OCI-LY1 (cell line): Measurements from ENCODE around the gene UGT1A9.

Source experiments
- H2AFZ ChIP-seq: fragments of 200-600 bp; sonication (generic), shearing (Covaris generic); 2 replicates; pipeline ENCODE4 v1.6.0; 2014; ENCODE audit warnings: antibody characterized with exemption, mild to moderate bottlenecking, low read length
- H3F3A ChIP-seq: fragments of 200-600 bp; sonication (generic), shearing (Covaris generic); 2 replicates; pipeline ENCODE4 v1.6.0; 2014; ENCODE audit warnings: mild to moderate bottlenecking, antibody characterized with exemption, low read length, moderate library complexity; ENCODE audit not compliant: insufficient read depth
- H3K27ac ChIP-seq: fragments of 200-600 bp; sonication (generic); 2 replicates; pipeline ENCODE4 v1.5.1; 2014; ENCODE audit warnings: low read length, mixed run types, mild to moderate bottlenecking, low read depth; ENCODE audit not compliant: poor library complexity, severe bottlenecking
- H3K27me3 ChIP-seq: fragments of 200-600 bp; sonication (generic); 2 replicates; pipeline ENCODE4 v1.6.0; 2014; ENCODE audit warnings: antibody characterized with exemption, mild to moderate bottlenecking, low read length, moderate library complexity; ENCODE audit not compliant: insufficient read depth
- H3K36me3 ChIP-seq: fragments of 200-600 bp; sonication (generic); 2 replicates; pipeline ENCODE4 v1.6.1; 2014; ENCODE audit warnings: mild to moderate bottlenecking, antibody characterized with exemption, low read length, moderate library complexity, mixed read lengths; ENCODE audit not compliant: insufficient read depth
- H3K4me1 ChIP-seq: fragments of 200-600 bp; sonication (generic); 2 replicates; pipeline ENCODE4 v1.5.1; 2014; ENCODE audit warnings: mild to moderate bottlenecking, low read length, moderate library complexity; ENCODE audit not compliant: insufficient read depth, severe bottlenecking
- H3K4me2 ChIP-seq: fragments of 200-600 bp; sonication (generic), shearing (Covaris generic); 2 replicates; pipeline ENCODE4 v1.6.1; 2014; ENCODE audit warnings: low read length
- H3K4me3 ChIP-seq: fragments of 200-600 bp; sonication (generic); 2 replicates; pipeline ENCODE4 v1.5.1; 2014; ENCODE audit warnings: low read length, low read depth, mild to moderate bottlenecking, mixed read lengths; ENCODE audit not compliant: poor library complexity, severe bottlenecking
- H3K79me2 ChIP-seq: fragments of 200-600 bp; shearing (Covaris generic); 2 replicates; pipeline ENCODE4 v1.6.1; 2016; ENCODE audit warnings: mixed run types, low read length, mixed read lengths; ENCODE audit not compliant: insufficient read depth
- H3K9ac ChIP-seq: fragments of 200-600 bp; sonication (generic), shearing (Covaris generic); 2 replicates; pipeline ENCODE4 v1.6.1; 2014; ENCODE audit warnings: mild to moderate bottlenecking, low read length, mixed read lengths
- H3K9me2 ChIP-seq: fragments of 200-600 bp; sonication (generic), shearing (Covaris generic); 2 replicates; pipeline ENCODE4 v1.6.1; 2014; ENCODE audit warnings: low read depth, mild to moderate bottlenecking, low read length, mixed read lengths
- H3K9me3 ChIP-seq: fragments of 200-600 bp; shearing (Covaris generic); 2 replicates; pipeline ENCODE4 v1.6.1; 2014; ENCODE audit warnings: low read length, mixed read lengths
- H4K20me1 ChIP-seq: fragments of 200-600 bp; sonication (generic), shearing (Covaris generic); 2 replicates; pipeline ENCODE4 v1.6.0; 2016; ENCODE audit warnings: mild to moderate bottlenecking, low read length; ENCODE audit not compliant: insufficient read depth
- EZH2 ChIP-seq: fragments of 200-600 bp; sonication (generic), shearing (Covaris generic); IDR thresholded peaks from 2 replicates; pipeline ENCODE4 v1.8.0; 2017; ENCODE audit warnings: borderline replicate concordance, mixed run types, mild to moderate bottlenecking, antibody characterized with exemption, low read length, moderate library complexity, mixed read lengths
- TF ChIP-seq, protein P1 (sequence below): fragments of 200-600 bp; sonication (generic), shearing (Covaris generic); IDR thresholded peaks from 2 replicates; pipeline ENCODE4 v1.5.1; 2017; ENCODE audit warnings: mild to moderate bottlenecking, antibody characterized with exemption, low read length, moderate library complexity, mixed read lengths

UGT1A9 gene

DNA sequence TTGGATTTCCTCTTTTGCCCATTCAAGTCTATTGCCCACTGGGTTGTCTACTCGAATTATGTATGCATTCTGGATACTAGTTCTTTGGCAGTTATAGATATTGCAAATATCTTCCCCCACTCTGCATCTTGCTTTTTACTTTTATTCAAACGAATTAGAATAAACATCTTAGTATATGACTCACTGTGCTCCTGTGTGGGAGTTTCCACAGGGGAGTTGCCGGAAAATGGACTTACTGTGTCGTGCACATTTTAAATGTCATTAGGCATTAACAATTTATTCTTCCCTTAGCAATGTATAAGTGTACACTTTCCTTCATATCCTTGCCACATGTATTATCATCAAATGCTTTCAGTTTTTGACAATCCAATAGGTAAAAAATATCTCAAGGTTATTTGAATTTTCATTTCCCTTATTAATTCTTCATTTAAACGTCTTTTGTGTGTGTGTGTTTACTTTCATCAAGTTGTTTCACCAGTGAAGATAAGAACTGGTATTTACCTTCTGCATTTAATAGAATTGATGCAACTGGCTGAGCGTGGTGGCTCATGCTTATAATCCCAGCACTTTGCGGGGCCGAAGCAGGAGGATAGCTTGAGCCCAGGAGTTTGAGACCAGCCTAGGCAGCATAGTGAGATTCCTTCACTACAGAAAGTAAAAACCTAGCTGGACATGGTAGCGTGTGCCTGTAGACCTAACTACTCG lies 36.4 kb downstream of the UGT1A9 start:
- no peak overlapping the region for H3K4me3 ChIP-seq
- no peaks in the 10 kb centered on the region for H3K79me2 ChIP-seq
- no peaks in the 10 kb centered on the region for H3F3A ChIP-seq
- no peak overlapping the region for H2AFZ ChIP-seq
- no peak overlapping the region for H3K9ac ChIP-seq
- no peaks in the 10 kb centered on the region for H3K9me2 ChIP-seq
- no peak overlapping the region for H3K27ac ChIP-seq
- no peak overlapping the region for H3K4me2 ChIP-seq
- H4K20me1 ChIP-seq: no peaks in the 10 kb centered on the region
- no peaks in the 10 kb centered on the region for H3K4me1 ChIP-seq
- no peaks in the 10 kb centered on the region for H3K27me3 ChIP-seq
- no peaks in the 10 kb centered on the region for H3K9me3 ChIP-seq
- H3K36me3 ChIP-seq: no peaks in the 10 kb centered on the region; the same call in 1 of the 2 replicates
- TF ChIP-seq, protein P1, sequence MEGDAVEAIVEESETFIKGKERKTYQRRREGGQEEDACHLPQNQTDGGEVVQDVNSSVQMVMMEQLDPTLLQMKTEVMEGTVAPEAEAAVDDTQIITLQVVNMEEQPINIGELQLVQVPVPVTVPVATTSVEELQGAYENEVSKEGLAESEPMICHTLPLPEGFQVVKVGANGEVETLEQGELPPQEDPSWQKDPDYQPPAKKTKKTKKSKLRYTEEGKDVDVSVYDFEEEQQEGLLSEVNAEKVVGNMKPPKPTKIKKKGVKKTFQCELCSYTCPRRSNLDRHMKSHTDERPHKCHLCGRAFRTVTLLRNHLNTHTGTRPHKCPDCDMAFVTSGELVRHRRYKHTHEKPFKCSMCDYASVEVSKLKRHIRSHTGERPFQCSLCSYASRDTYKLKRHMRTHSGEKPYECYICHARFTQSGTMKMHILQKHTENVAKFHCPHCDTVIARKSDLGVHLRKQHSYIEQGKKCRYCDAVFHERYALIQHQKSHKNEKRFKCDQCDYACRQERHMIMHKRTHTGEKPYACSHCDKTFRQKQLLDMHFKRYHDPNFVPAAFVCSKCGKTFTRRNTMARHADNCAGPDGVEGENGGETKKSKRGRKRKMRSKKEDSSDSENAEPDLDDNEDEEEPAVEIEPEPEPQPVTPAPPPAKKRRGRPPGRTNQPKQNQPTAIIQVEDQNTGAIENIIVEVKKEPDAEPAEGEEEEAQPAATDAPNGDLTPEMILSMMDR: no peak
- TF ChIP-seq EZH2: no peak

DNA sequence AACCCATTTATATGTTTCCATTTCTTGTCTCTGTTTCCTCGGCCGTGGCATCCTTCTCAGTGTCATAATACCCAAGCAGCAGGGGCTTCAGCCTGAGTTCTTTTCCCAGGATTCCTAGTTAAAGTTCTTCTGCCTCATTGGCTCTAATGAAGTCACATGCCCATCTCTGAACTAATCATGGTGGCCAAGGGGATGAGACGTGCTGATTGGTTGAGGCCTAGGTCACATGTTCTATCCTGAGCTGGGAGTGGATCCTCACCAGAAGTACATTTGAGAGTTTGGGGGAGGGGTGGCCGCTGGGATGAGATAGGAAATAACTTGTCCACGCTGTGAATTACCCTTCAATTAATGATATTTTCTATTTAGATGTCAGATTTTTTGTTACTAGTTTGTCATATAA lies 37.2 kb downstream of the UGT1A9 start:
- no peaks in the 10 kb centered on the region for H3F3A ChIP-seq
- no peak for TF ChIP-seq EZH2
- TF ChIP-seq, protein P1: no peak
- no peaks in the 10 kb centered on the region for H3K27me3 ChIP-seq
- no peaks in the 10 kb centered on the region for H3K9me2 ChIP-seq
- no peaks in the 10 kb centered on the region for H3K79me2 ChIP-seq
- no peak overlapping the region for H3K27ac ChIP-seq
- H2AFZ ChIP-seq: no peak overlapping the region
- H3K4me2 ChIP-seq: no peak overlapping the region
- H4K20me1 ChIP-seq: no peaks in the 10 kb centered on the region
- no peaks in the 10 kb centered on the region for H3K9me3 ChIP-seq
- no peak overlapping the region for H3K4me3 ChIP-seq
- H3K36me3 ChIP-seq: no peaks in the 10 kb centered on the region
- no peak overlapping the region for H3K9ac ChIP-seq
- no peaks in the 10 kb centered on the region for H3K4me1 ChIP-seq

DNA sequence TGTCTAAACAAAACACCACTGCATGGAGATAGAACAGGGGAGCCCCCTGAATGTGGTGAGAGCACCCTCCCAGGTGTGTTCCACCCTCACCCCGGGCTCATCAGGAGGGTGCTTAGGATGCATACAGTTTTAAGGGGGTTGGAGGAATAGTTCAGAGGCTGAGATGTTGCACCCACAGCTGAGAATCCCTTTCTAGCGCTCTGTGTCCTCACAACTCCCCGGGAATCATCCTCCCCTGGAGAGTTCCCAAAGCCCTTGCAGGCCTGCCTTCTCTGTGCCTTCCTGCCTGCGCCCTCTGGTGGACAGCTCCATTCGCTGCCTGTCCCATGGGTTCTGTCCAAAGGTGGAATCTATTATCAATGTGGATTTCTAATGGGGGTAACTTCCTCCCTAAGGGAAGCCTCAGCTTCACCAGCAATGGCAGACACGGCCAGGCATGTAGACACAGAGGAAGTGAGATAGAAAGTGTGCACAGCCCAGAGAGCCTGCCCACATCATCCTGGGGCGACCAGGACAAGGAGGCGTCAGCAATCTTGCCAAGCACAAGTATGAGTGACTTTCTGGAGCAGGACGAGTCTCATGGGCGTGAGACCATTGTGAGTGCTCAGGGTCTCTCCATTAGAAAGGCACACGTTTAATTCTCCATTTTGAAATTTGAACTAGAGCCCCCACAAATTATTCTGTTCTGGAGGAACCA lies 39.8 kb downstream of the UGT1A9 start:
- no peaks in the 10 kb centered on the region for H3K79me2 ChIP-seq
- no peaks in the 10 kb centered on the region for H3F3A ChIP-seq
- no peak overlapping the region for H3K9ac ChIP-seq
- H3K4me3 ChIP-seq: no peak overlapping the region
- H3K9me2 ChIP-seq: no peaks in the 10 kb centered on the region
- no peaks in the 10 kb centered on the region for H3K36me3 ChIP-seq
- no peaks in the 10 kb centered on the region for H4K20me1 ChIP-seq
- no peak overlapping the region for H3K27ac ChIP-seq
- H2AFZ ChIP-seq: no peak overlapping the region
- no peaks in the 10 kb centered on the region for H3K9me3 ChIP-seq
- H3K4me2 ChIP-seq: no peak overlapping the region
- H3K4me1 ChIP-seq: no peaks in the 10 kb centered on the region
- TF ChIP-seq, protein P1: peak; percentile 93
- no peak for TF ChIP-seq EZH2
- no peaks in the 10 kb centered on the region for H3K27me3 ChIP-seq
